ENCODE measurements around the gene BCL11B.

BCL11B gene

GRCh38 chr14:99263564-99264330, 8.2 kb downstream of the BCL11B start:
- DNase-seq (ENCODE audit: extremely low read depth, low read depth) = no peak
- no peak overlapping the region for H3K4me3 ChIP-seq (replicated peaks; ENCODE audit: low read depth, low read length)
- TF ChIP-seq, protein P1, sequence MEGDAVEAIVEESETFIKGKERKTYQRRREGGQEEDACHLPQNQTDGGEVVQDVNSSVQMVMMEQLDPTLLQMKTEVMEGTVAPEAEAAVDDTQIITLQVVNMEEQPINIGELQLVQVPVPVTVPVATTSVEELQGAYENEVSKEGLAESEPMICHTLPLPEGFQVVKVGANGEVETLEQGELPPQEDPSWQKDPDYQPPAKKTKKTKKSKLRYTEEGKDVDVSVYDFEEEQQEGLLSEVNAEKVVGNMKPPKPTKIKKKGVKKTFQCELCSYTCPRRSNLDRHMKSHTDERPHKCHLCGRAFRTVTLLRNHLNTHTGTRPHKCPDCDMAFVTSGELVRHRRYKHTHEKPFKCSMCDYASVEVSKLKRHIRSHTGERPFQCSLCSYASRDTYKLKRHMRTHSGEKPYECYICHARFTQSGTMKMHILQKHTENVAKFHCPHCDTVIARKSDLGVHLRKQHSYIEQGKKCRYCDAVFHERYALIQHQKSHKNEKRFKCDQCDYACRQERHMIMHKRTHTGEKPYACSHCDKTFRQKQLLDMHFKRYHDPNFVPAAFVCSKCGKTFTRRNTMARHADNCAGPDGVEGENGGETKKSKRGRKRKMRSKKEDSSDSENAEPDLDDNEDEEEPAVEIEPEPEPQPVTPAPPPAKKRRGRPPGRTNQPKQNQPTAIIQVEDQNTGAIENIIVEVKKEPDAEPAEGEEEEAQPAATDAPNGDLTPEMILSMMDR (IDR thresholded peaks at IDR 0.05; ENCODE audit: low read depth, low read length, missing control alignments) = no peak

GRCh38 chr14:99262977-99263448, 9.0 kb downstream of the BCL11B start:
- DNase-seq (ENCODE audit: extremely low read depth, low read depth) = no peak
- TF ChIP-seq, protein P1 (IDR thresholded peaks at IDR 0.05; ENCODE audit: low read depth, low read length, missing control alignments) = no peak

DNA sequence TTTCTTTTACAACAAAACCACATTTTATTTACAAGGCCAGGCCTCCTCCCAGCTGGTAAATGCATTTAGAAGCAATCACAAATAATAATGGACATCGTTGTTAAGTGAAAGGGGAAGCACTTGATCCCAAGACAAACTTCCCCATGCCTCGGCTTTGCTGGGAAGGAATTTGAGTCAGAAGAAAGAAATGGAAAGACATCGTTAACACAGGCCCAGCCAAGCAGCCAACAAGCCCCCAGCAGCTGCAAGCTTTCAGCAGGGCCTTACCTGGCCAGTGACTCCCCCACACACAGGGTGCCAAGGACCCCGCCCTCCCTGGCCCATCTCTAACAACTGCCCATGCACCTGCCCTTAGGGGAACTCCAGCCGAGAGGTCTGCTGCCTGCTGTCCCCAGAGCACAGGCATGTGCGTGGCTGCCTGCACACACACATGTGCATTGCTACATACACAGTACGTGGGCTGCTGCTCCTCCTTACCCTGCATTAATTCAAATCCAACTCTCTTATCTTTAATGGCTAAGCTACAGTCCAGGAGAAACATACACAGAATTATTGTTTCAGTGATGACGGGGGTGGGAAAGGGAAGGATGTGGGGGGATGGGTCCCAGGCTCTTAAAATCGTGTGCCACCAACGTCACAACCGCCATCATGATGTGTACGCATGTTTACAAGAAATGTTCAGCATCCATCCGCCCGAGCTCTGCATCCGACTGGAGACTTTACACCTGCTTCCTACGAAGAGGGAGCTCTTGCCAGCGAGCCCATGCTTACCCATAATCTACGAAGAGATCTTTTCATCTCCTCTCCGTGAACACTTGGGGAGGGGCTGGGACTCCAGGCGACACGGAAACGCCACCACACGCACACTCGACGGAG, 9.8 kb downstream of the BCL11B start:
- H3K4me3 ChIP-seq (replicated peaks; ENCODE audit: low read depth, low read length) = no peak overlapping the region
- no peak for DNase-seq (ENCODE audit: extremely low read depth, low read depth)
- TF ChIP-seq, protein P1 (IDR thresholded peaks at IDR 0.05; ENCODE audit: low read depth, low read length, missing control alignments) = no peak

More at GRCh38 chr14:99262977-99263448, 9.0 kb downstream of the BCL11B start:
- H3K4me3 ChIP-seq (replicated peaks; ENCODE audit: low read depth, low read length) = no peak overlapping the region

DNA sequence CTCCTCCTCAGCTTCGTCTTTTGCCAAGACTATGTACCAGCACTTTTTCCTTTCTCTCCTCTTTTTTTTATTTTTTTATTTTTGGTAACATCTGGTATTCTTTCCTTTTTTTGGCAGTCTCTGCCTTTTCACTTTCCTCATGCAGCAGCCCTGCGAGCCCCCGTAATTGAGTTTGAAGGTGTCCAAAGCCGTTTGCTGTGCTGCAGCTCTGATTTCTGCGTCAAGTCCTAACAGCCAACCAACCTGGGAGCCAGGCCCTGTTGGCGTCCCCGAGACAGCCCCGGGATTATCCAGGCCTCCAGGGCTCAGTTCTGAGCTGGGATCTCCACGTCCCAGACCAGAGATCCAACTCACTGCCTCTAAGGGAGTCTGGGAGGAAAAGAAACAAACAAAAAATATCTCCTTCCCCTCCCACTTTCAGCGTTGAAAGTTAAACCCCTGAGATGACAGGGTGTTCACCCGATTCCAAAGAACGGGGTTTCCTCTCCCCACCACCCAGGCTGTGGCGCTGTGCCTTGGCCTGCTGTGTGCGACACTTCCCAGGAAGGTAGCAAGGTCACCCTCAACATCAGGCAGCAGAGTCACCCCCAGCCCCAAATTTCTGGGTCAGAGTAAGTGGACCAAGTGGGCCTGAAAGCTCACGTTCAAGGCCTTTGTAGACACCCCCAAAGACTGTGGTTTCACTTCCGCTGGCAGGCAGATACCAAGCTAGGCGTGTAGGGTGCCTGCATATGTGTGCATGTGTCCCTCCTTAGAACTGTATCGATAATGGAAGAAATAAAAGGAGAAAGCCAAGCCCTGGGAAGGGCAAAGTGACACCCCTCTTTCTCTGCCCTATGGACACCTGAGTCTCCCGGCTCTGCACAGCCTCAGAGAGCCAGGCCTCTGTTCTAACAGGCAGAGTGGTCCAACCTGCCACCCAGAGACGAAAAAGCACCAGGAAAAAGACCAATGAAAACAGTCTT, 11.1 kb downstream of the BCL11B start:
- no peak overlapping the region for H3K4me3 ChIP-seq (replicated peaks; ENCODE audit: low read depth, low read length)
- DNase-seq (ENCODE audit: extremely low read depth, low read depth) = no peak
- TF ChIP-seq, protein P1 (IDR thresholded peaks at IDR 0.05; ENCODE audit: low read depth, low read length, missing control alignments) = no peak

- TF ChIP-seq, protein P1 (IDR thresholded peaks at IDR 0.05; ENCODE audit: low read depth, low read length, missing control alignments) = no peak
- no peak for DNase-seq (ENCODE audit: extremely low read depth, low read depth)
- no peak overlapping the region for H3K4me3 ChIP-seq (replicated peaks; ENCODE audit: low read depth, low read length)
Observed at GRCh38 chr14:99260116-99260515, 11.9 kb downstream of the BCL11B start.

Data from HFF-Myc (cell line).